ENCODE data around the gene GNPTAB. TPM values are rescaled to one million over a fixed set of nuclear protein-coding genes. Genes with fewer than 3 reads are reported as not detected.

The GNPTAB gene
- total RNA-seq, 1 experiment from 2014 or later, result 26.5 TPM

- Histone ChIP-seq H3K4me3 (no peak overlapping the region), H3K4me2 (no peak overlapping the region), H3K79me2 (ENCODE audit: low read depth) (peaks cover 9% of the 10 kb centered on the region), H3K4me1 (replicated peaks; ENCODE audit: insufficient read depth) (peaks cover 8% of the 10 kb centered on the region; the same call in 1 of the 2 replicates), H3K36me3 (ENCODE audit: low read depth) (no peaks in the 10 kb centered on the region), H2AFZ (no peak overlapping the region), H3K9me3 (ENCODE audit: insufficient read depth, low read depth) (no peaks in the 10 kb centered on the region), H4K20me1 (ENCODE audit: insufficient read depth) (no peaks in the 10 kb centered on the region), H3K27ac (no peak overlapping the region), H3K27me3 (ENCODE audit: insufficient read depth, low read depth) (no peaks in the 10 kb centered on the region), H3F3A (ENCODE audit: insufficient read depth, low read depth) (no peaks in the 10 kb centered on the region), H3K9me2 (ENCODE audit: insufficient read depth) (no peaks in the 10 kb centered on the region)
- no TSS peak for BruUV-seq (replicated peaks)
- ChIA-PET CTCF (interaction anchor here (0.7 kb wide), 1 partner anchor 256 kb away, joined by 12 read pairs; no protein-coding TSS in a partner anchor), POLR2A (ENCODE audit: unreplicated experiment) (no interaction called here)
- DNase-seq, result no peak
- no peak for TF ChIP-seq CTCF (conservative IDR thresholded peaks at IDR 0.05)
- TF ChIP-seq EZH2 (IDR thresholded peaks at IDR 0.05; ENCODE audit: low read depth), result no peak
- intact Hi-C loops (cut with micrococcal nuclease; ENCODE audit: unreplicated experiment), result no loop called here
These were observed 3.9 kb downstream of the GNPTAB start for GRCh38 chr12:101826766-101827368.

GRCh38 chr12:101824831-101825230 is 5.9 kb downstream of the GNPTAB start:
- Histone ChIP-seq H3K9me3 (ENCODE audit: insufficient read depth, low read depth) (no peaks in the 10 kb centered on the region), H3K4me3 (no peak overlapping the region), H4K20me1 (ENCODE audit: insufficient read depth) (no peaks in the 10 kb centered on the region), H2AFZ (no peak overlapping the region), H3K27me3 (ENCODE audit: insufficient read depth, low read depth) (no peaks in the 10 kb centered on the region), H3F3A (ENCODE audit: insufficient read depth, low read depth) (no peaks in the 10 kb centered on the region), H3K27ac (no peak overlapping the region), H3K79me2 (ENCODE audit: low read depth) (peaks cover 9% of the 10 kb centered on the region), H3K4me2 (no peak overlapping the region), H3K9me2 (ENCODE audit: insufficient read depth) (no peaks in the 10 kb centered on the region), H3K36me3 (ENCODE audit: low read depth) (no peaks in the 10 kb centered on the region), H3K4me1 (replicated peaks; ENCODE audit: insufficient read depth) (peaks cover 7% of the 10 kb centered on the region; the same call in 1 of the 2 replicates)
- no TSS peak for BruUV-seq (replicated peaks)
- no peak for TF ChIP-seq CTCF (conservative IDR thresholded peaks at IDR 0.05)
- no peak for TF ChIP-seq EZH2 (IDR thresholded peaks at IDR 0.05; ENCODE audit: low read depth)
- POLR2A ChIA-PET (ENCODE audit: unreplicated experiment), result no interaction called here
- intact Hi-C loops (cut with micrococcal nuclease; ENCODE audit: unreplicated experiment), result no loop called here
- no peak for DNase-seq
- CTCF ChIA-PET, result no interaction called here

- Histone ChIP-seq H3K9me2 (ENCODE audit: insufficient read depth) (no peaks in the 10 kb centered on the region), H3K36me3 (ENCODE audit: low read depth) (no peaks in the 10 kb centered on the region), H4K20me1 (ENCODE audit: insufficient read depth) (no peaks in the 10 kb centered on the region), H3K4me3 (no peak overlapping the region), H3K4me2 (no peak overlapping the region), H3K27ac (no peak overlapping the region), H3K79me2 (ENCODE audit: low read depth) (peaks cover under 1% of the 10 kb centered on the region), H3K27me3 (ENCODE audit: insufficient read depth, low read depth) (no peaks in the 10 kb centered on the region), H3K4me1 (replicated peaks; ENCODE audit: insufficient read depth) (no peaks in the 10 kb centered on the region), H2AFZ (no peak overlapping the region), H3F3A (ENCODE audit: insufficient read depth, low read depth) (no peaks in the 10 kb centered on the region), H3K9me3 (ENCODE audit: insufficient read depth, low read depth) (no peaks in the 10 kb centered on the region)
- TF ChIP-seq CTCF (conservative IDR thresholded peaks at IDR 0.05) (no peak), EZH2 (IDR thresholded peaks at IDR 0.05; ENCODE audit: low read depth) (no peak)
- CTCF ChIA-PET, result interaction anchor here (0.8 kb wide), 1 partner anchor 15 kb away, joined by 5 read pairs; no protein-coding TSS in a partner anchor
- BruUV-seq (replicated peaks), result no TSS peak
- POLR2A ChIA-PET (ENCODE audit: unreplicated experiment), result no interaction called here
- no peak for DNase-seq
- intact Hi-C loops (cut with micrococcal nuclease; ENCODE audit: unreplicated experiment), result no loop called here
These were observed 6.9 kb downstream of the GNPTAB start for GRCh38 chr12:101823891-101824290.

All from PC-9 (cell line).